CD4-positive, alpha-beta T cell (primary cell): ENCODE results near the gene IL9. TPM values are rescaled to one million over a fixed set of nuclear protein-coding genes. Genes with fewer than 3 reads are reported as not detected.
A peak's percentile ranks its signal among the peaks of the same experiment; 100 is the strongest.

Experiments used
- ATAC-seq: fragments of 200-7000 bp; cut with Tn5 transposase; one replicate; pipeline ENCODE4 v1.10.0; 2022; ENCODE audit warnings: mild to moderate bottlenecking; ENCODE audit not compliant: poor library complexity
- CTCF ChIA-PET: fragments of 350-600 bp; sonication (Branson Sonifier 250); formaldehyde crosslinking; loops from one replicate; lab custom pipeline; 2021; ENCODE audit warnings: antibody characterized with exemption, inconsistent platforms; lab: Charles Lee
- POLR2A ChIA-PET: fragments of 350-600 bp; sonication (Branson Sonifier 250); formaldehyde crosslinking; loops from one replicate; lab custom pipeline; 2021; ENCODE audit warnings: antibody characterized with exemption, inconsistent platforms; lab: Charles Lee
- DNase-seq, 14 experiments: peaks; one replicate each; pipeline ENCODE4 v3.0.0-alpha.2; 2013 to 2020; ENCODE audit warnings: mixed read lengths in 2 of 14
- H3K27ac ChIP-seq, 2 donors: one replicate each; pipeline versions ENCODE4 v1.5.1 to v1.7.0; 2013; ENCODE audit warnings: low read length in 2 of 2, low read depth in 1 of 2, mild to moderate bottlenecking in 1 of 2
- H3K27me3 ChIP-seq, 2 experiments: 1 replicate in 1 of 2; 2 replicates in 1 of 2; pipeline versions ENCODE4 v1.6.1 to v1.7.0; 2013; ENCODE audit warnings: low read length in 2 of 2, control low read depth in 1 of 2, mild to moderate bottlenecking in 1 of 2, moderate library complexity in 1 of 2; ENCODE audit not compliant: insufficient read depth in 2 of 2, control insufficient read depth in 1 of 2
- H3K36me3 ChIP-seq: one replicate; pipeline ENCODE4 v1.6.1; 2013; ENCODE audit warnings: low read length, control low read depth; ENCODE audit not compliant: insufficient read depth
- H3K4me1 ChIP-seq: one replicate; pipeline ENCODE4 v1.6.1; 2013; ENCODE audit warnings: low read length, control low read depth; ENCODE audit not compliant: insufficient read depth
- H3K4me3 ChIP-seq: one replicate; pipeline ENCODE4 v1.5.1; 2013; ENCODE audit warnings: mild to moderate bottlenecking, low read length, moderate library complexity
- H3K9me3 ChIP-seq, 2 experiments: 1 replicate in 1 of 2; 2 replicates in 1 of 2; pipeline versions ENCODE4 v1.6.1 to v1.7.0; 2013; ENCODE audit warnings: low read length in 2 of 2, mild to moderate bottlenecking in 2 of 2, control low read depth in 1 of 2, moderate library complexity in 1 of 2; ENCODE audit not compliant: control insufficient read depth in 1 of 2, insufficient read depth in 1 of 2
- H3K27ac Mint-ChIP-seq: one replicate; pipeline ENCODE4 v1.8.0; 2020; ENCODE audit warnings: mixed read lengths
- H3K27me3 Mint-ChIP-seq: one replicate; pipeline ENCODE4 v1.8.0; 2021; ENCODE audit warnings: mixed read lengths
- H3K36me3 Mint-ChIP-seq: one replicate; pipeline ENCODE4 v1.8.0; 2021; ENCODE audit warnings: low read depth, mixed read lengths
- H3K4me1 Mint-ChIP-seq: one replicate; pipeline ENCODE4 v1.8.0; 2021; ENCODE audit warnings: low read depth, mixed read lengths
- H3K4me3 Mint-ChIP-seq: one replicate; pipeline ENCODE4 v1.8.0; 2020; ENCODE audit warnings: mild to moderate bottlenecking, mixed read lengths
- H3K9me3 Mint-ChIP-seq: one replicate; pipeline ENCODE4 v1.8.0; 2020; ENCODE audit warnings: mixed read lengths
- CTCF ChIP-seq: fragments of 200-600 bp; IDR thresholded peaks from one replicate; pipeline ENCODE4 v1.8.0; 2022; ENCODE audit warnings: antibody characterized with exemption, mild to moderate bottlenecking
- intact Hi-C, 2 experiments: fragments of 100-400 bp; cut with DNase I in 1 of 2; cut with micrococcal nuclease in 1 of 2; formaldehyde crosslinking; loops; one replicate each; pipeline versions ENCODE4 v1.15.1 to v1.9.0; 2023 to 2025; cut with DNase I, micrococcal nuclease
- total RNA-seq, 174 experiments: library from RNA in 2 of 174; stranded (reverse) in 2 of 174; gene quantifications; one replicate each; pipeline ENCODE4 v1.2.3 and lab custom pipeline; 2021 to 2026

IL9 gene
- total RNA-seq, 2 experiments from 2014 or later, result not detected

DNA sequence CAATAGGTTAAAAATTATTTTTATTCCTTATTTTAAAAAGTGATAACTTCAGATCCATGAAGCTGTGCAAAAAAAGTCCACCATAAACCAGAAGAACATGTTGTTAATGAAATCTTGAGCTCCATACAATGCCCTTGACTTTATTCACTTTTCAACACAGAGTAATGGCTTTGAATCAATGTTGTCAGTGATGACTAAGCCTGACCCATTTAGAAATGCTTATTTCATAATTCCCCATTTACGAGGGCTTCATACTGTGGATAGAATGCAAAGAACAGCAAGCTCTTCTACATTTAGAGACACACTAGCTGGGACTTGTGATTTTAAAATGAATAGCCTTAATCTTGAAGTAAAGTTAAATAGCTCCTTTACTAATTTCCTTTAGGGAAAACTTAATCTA is 25.7 kb upstream of the IL9 start:
- Histone ChIP-seq H3K4me3 (no peak overlapping the region), H3K36me3 (no peaks in the 10 kb centered on the region), H3K4me1 (no peaks in the 10 kb centered on the region), H3K9me3 (no peaks in the 10 kb centered on the region), H3K27me3 (peaks cover 6 to 11% of the 10 kb centered on the region in 2 experiments), H3K27ac (no peak overlapping the region)
- CTCF ChIA-PET, result no interaction called here
- Mint-ChIP-seq H3K27me3 (peaks cover 55% of the 10 kb centered on the region), H3K9me3 (no peaks in the 10 kb centered on the region), H3K4me1 (no peaks in the 10 kb centered on the region), H3K36me3 (no peaks in the 10 kb centered on the region), H3K27ac (no peak overlapping the region), H3K4me3 (no peak overlapping the region)
- ATAC-seq, result no peak
- intact Hi-C loops, result no loop called here
- no peak for DNase-seq
- POLR2A ChIA-PET, result no interaction called here
- no peak for TF ChIP-seq CTCF

- no peak for TF ChIP-seq CTCF
- no peaks in the 10 kb centered on the region for H3K4me1 ChIP-seq
- H3K27ac Mint-ChIP-seq, result no peak overlapping the region
- no peak for ATAC-seq
- peaks cover 4 to 5% of the 10 kb centered on the region in 2 experiments for H3K27me3 ChIP-seq
- no peaks in the 10 kb centered on the region for H3K36me3 ChIP-seq
- no peak overlapping the region for H3K4me3 ChIP-seq
- ChIA-PET CTCF (no interaction called here), POLR2A (no interaction called here)
- peaks cover 51% of the 10 kb centered on the region for H3K27me3 Mint-ChIP-seq
- no peaks in the 10 kb centered on the region for H3K9me3 ChIP-seq
- DNase-seq, result no peak
- H3K36me3 Mint-ChIP-seq, result no peaks in the 10 kb centered on the region
- no peaks in the 10 kb centered on the region for H3K4me1 Mint-ChIP-seq
- H3K9me3 Mint-ChIP-seq, result no peaks in the 10 kb centered on the region
- intact Hi-C loops, result no loop called here
- no peak overlapping the region for H3K27ac ChIP-seq
- no peak overlapping the region for H3K4me3 Mint-ChIP-seq
These were observed 24.6 kb upstream of the IL9 start for GRCh38 chr5:135920199-135920598.

DNA sequence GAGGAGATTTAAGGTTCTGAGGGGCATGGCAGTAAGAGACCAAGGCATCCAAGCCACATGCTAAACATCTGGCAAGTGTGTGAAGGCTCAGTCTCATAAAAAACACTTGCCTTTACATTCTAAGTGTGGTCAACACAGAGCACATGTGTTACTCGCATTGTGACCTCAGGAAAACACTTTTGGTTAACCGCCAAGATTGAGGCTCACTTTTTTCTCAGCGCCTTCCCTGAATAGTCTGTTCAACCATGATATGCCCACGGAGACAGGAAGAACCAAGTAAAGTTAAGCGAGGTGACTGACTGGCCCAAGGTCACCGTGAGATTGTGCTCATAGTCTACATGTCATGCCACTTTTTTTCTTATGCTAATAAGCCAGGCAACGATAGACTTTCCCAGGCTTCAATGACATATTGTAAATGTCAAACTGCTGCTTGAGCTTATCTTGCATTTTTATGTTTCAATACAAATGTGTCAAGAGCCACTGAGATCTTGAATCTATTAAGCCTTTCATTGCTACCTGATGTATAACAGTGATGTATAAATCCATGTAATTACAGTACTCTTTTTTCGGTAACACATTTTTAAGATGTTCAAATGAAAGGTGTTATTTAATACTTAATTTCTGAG is 21.1 kb upstream of the IL9 start:
- Mint-ChIP-seq H3K27ac (no peak overlapping the region), H3K9me3 (no peaks in the 10 kb centered on the region), H3K27me3 (peaks cover 45% of the 10 kb centered on the region), H3K4me1 (no peaks in the 10 kb centered on the region), H3K36me3 (no peaks in the 10 kb centered on the region), H3K4me3 (no peak overlapping the region)
- H3K27me3 ChIP-seq, result peaks cover 4 to 5% of the 10 kb centered on the region in 2 experiments
- no peak overlapping the region for H3K27ac ChIP-seq
- POLR2A ChIA-PET, result no interaction called here
- peak in 2 of 14 experiments; percentile 2 to 30 for DNase-seq
- H3K36me3 ChIP-seq, result no peaks in the 10 kb centered on the region
- H3K4me3 ChIP-seq, result no peak overlapping the region
- no peaks in the 10 kb centered on the region for H3K9me3 ChIP-seq
- intact Hi-C loops, result no loop called here
- CTCF ChIA-PET, result no interaction called here
- TF ChIP-seq CTCF, result no peak
- H3K4me1 ChIP-seq, result no peaks in the 10 kb centered on the region
- ATAC-seq, result no peak
